Mesothelial cell of epicardium (in vitro differentiated cells): Measurements from ENCODE around the gene LAMTOR5. TPM values are rescaled to one million over a fixed set of nuclear protein-coding genes. Genes with fewer than 3 reads are reported as not detected.

Source experiments
- DNase-seq, 2 experiments: peaks; one replicate each; pipeline ENCODE4 v3.0.0; 2021; ENCODE audit warnings: low spot score in 2 of 2; ENCODE audit not compliant: unreplicated experiment in 2 of 2
- H3K27ac Mint-ChIP-seq: 2 replicates; pipeline ENCODE4 v1.8.0; 2021; ENCODE audit warnings: mixed read lengths
- H3K27me3 Mint-ChIP-seq: 2 replicates; pipeline ENCODE4 v1.8.0; 2021; ENCODE audit warnings: low read depth, mixed read lengths
- H3K36me3 Mint-ChIP-seq: 2 replicates; pipeline ENCODE4 v1.8.0; 2021; ENCODE audit warnings: mixed read lengths
- H3K4me1 Mint-ChIP-seq: 2 replicates; pipeline ENCODE4 v1.8.0; 2021; ENCODE audit warnings: mixed read lengths
- H3K4me3 Mint-ChIP-seq: 2 replicates; pipeline ENCODE4 v1.8.0; 2021; ENCODE audit warnings: mild to moderate bottlenecking, moderate library complexity, mixed read lengths
- H3K9me3 Mint-ChIP-seq: 2 replicates; pipeline ENCODE4 v1.8.0; 2021; ENCODE audit warnings: mixed read lengths
- CTCF ChIP-seq: fragments of 200-600 bp; sonication (generic); IDR thresholded peaks from one replicate; pipeline ENCODE4 v1.5.0; 2021; ENCODE audit warnings: antibody characterized with exemption; ENCODE audit not compliant: unreplicated experiment
- total RNA-seq: library from RNA; stranded (reverse); gene quantifications from 3 replicates; pipeline ENCODE4 v1.2.1, GENCODE V29; 2021

Gene LAMTOR5
- total RNA-seq, 1 donor from 2014 or later, result 97.8 TPM

DNA sequence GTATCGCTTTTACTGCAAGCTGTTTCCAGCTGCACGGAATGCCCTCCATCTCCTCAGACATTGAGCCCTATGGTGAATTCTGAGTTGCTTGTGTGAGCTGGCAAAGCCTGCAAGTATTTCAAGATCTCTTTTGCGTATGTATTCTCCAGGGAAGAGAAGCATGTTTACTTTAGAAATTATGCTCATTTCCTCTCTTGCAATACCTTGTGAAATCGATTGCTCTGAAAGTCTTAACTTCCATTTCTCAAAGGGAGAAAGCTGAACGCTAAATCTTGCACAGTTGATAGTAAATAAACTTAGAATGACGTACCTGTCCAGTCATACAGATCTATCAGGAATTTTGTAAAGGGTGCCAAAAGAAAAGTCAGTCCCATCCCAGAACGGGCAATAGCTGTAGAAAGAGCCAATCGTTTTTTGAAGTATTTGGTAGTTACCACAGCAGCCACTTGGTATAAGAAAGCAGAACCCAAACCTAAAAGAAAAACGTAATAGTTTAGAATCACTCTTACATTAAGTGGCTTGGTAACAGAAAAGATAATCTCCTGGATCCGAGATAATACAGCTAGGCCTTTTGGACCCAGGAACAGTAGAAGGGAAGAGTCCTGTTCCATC lies 26.7 kb downstream of the LAMTOR5 start:
- H3K27ac Mint-ChIP-seq, result peak overlapping the region; percentile 2
- DNase-seq, result no peak
- H3K27me3 Mint-ChIP-seq, result no peaks in the 10 kb centered on the region
- no peaks in the 10 kb centered on the region for H3K9me3 Mint-ChIP-seq
- no peak for TF ChIP-seq CTCF
- H3K36me3 Mint-ChIP-seq, result peaks cover 41% of the 10 kb centered on the region
- H3K4me1 Mint-ChIP-seq, result peaks cover 15% of the 10 kb centered on the region
- no peak overlapping the region for H3K4me3 Mint-ChIP-seq

GRCh38 chr1:110375490-110375889 lies 32.0 kb downstream of the LAMTOR5 start:
- H3K9me3 Mint-ChIP-seq, result no peaks in the 10 kb centered on the region
- no peaks in the 10 kb centered on the region for H3K4me1 Mint-ChIP-seq
- no peak for TF ChIP-seq CTCF

DNA sequence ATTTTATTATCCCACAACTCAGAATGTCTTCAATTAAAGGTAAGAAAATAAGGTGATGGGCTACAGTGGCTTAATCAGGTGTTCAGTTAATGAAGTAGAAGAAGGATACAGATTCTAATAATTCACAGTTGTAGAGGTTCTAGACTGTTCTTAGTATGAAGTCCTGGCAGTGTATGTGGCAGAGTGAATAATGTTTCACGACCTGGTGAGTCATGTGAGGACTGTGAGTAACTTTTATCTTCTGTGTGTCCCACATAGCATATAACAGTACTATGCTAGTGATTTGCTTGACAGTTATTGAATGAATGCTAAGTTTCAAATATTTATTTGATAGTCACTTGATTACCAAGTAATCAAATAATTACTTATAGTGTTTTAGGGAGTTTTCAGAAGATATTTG lies 36.7 kb downstream of the LAMTOR5 start:
- H3K27ac Mint-ChIP-seq, result no peak overlapping the region
- H3K9me3 Mint-ChIP-seq, result no peaks in the 10 kb centered on the region
- no peaks in the 10 kb centered on the region for H3K27me3 Mint-ChIP-seq
- no peaks in the 10 kb centered on the region for H3K4me1 Mint-ChIP-seq
- peaks cover 14% of the 10 kb centered on the region for H3K36me3 Mint-ChIP-seq
- TF ChIP-seq CTCF, result no peak
- no peak for DNase-seq
- no peak overlapping the region for H3K4me3 Mint-ChIP-seq

More at GRCh38 chr1:110375490-110375889, 32.0 kb downstream of the LAMTOR5 start:
- DNase-seq, result no peak
- Mint-ChIP-seq H3K36me3 (peaks cover 41% of the 10 kb centered on the region), H3K27me3 (no peaks in the 10 kb centered on the region), H3K4me3 (no peak overlapping the region), H3K27ac (no peak overlapping the region)

- Mint-ChIP-seq H3K4me1 (no peaks in the 10 kb centered on the region), H3K27ac (no peak overlapping the region), H3K4me3 (no peak overlapping the region), H3K9me3 (no peaks in the 10 kb centered on the region), H3K36me3 (peaks cover 27% of the 10 kb centered on the region), H3K27me3 (no peaks in the 10 kb centered on the region)
- no peak for TF ChIP-seq CTCF
- DNase-seq, result no peak
These were observed 43.3 kb downstream of the LAMTOR5 start for GRCh38 chr1:110364221-110364620.

DNA sequence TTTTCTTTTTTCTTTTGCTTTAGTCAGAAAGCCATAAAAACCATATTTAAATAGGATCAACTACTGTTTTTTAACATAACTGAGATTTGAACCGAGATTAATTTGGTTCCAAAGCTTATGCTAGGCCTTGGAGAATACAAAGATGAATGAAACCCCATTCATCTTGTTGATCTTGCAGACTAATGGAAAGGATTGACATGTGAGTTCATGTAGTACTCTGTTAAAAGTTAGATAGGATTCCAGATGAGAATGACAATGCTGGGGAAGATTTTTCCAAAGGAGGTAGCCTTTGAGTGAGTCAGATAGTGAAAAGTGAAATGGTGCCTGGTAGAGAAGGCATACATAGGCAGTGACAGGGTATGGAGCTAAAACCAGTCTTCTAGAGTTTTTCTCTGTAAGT lies 45.6 kb downstream of the LAMTOR5 start:
- no peak for DNase-seq
- Mint-ChIP-seq H3K36me3 (peaks cover 32% of the 10 kb centered on the region), H3K4me3 (no peak overlapping the region), H3K27ac (no peak overlapping the region), H3K9me3 (no peaks in the 10 kb centered on the region), H3K27me3 (no peaks in the 10 kb centered on the region), H3K4me1 (no peaks in the 10 kb centered on the region)
- TF ChIP-seq CTCF, result no peak

DNA sequence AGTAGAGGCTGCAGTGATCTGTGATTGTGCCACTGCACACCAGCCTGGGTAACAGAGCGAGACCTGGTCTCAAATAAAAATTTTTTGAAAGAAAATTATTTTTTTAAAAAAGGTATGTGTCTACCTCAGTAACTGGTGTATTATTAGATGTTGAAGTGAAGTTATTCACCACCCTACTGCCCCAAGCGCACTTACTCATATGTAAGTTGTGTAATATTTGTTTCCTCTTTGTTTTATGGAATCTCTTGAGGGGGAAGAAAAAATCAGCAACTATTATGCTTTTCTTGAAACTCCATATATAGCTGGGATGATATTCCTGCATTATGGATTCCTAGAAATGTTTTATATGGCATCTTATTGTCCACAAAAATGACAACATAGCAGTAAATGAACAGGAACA lies 47.1 kb downstream of the LAMTOR5 start:
- H3K4me1 Mint-ChIP-seq, result peaks cover 6% of the 10 kb centered on the region
- H3K27ac Mint-ChIP-seq, result no peak overlapping the region
- no peaks in the 10 kb centered on the region for H3K9me3 Mint-ChIP-seq
- no peaks in the 10 kb centered on the region for H3K27me3 Mint-ChIP-seq
- H3K4me3 Mint-ChIP-seq, result no peak overlapping the region
- H3K36me3 Mint-ChIP-seq, result peaks cover 28% of the 10 kb centered on the region
- no peak for DNase-seq
- TF ChIP-seq CTCF, result no peak
